Calu3 (cell line): ENCODE results near the gene EMSY. TPM values are rescaled to one million over a fixed set of nuclear protein-coding genes. Genes with fewer than 3 reads are reported as not detected.

ENCODE experiments used
- BruUV-seq: library from RNA; stranded (reverse); fragments of 400-500 nt; replicated peaks from 2 replicates; lab custom pipeline; 2021; lab: Mats Ljungman, UMichigan
- CTCF ChIA-PET: fragments of 300-600 bp; sonication (Branson Sonifier 250); formaldehyde crosslinking; loops from one replicate; lab custom pipeline; 2022; ENCODE audit warnings: antibody characterized with exemption; lab: Charles Lee
- DNase-seq: peaks from one replicate; pipeline ENCODE4 v3.0.0; 2022
- H3K27ac Mint-ChIP-seq: one replicate; pipeline ENCODE4 v1.8.0; 2022; ENCODE audit warnings: mixed read lengths; ENCODE audit not compliant: unreplicated experiment
- H3K27me3 Mint-ChIP-seq: one replicate; pipeline ENCODE4 v1.8.0; 2022; ENCODE audit warnings: mixed read lengths; ENCODE audit not compliant: unreplicated experiment
- H3K36me3 Mint-ChIP-seq: one replicate; pipeline ENCODE4 v1.8.0; 2022; ENCODE audit warnings: mild to moderate bottlenecking, moderate library complexity, mixed read lengths; ENCODE audit not compliant: insufficient read depth, unreplicated experiment
- H3K4me1 Mint-ChIP-seq: one replicate; pipeline ENCODE4 v1.8.0; 2022; ENCODE audit warnings: mild to moderate bottlenecking, low read depth, mixed read lengths; ENCODE audit not compliant: unreplicated experiment
- H3K4me3 Mint-ChIP-seq: one replicate; pipeline ENCODE4 v1.8.0; 2022; ENCODE audit warnings: mild to moderate bottlenecking, low read depth, moderate library complexity, mixed read lengths; ENCODE audit not compliant: unreplicated experiment
- H3K9me3 Mint-ChIP-seq: one replicate; pipeline ENCODE4 v1.8.0; 2022; ENCODE audit warnings: low read depth, mixed read lengths; ENCODE audit not compliant: unreplicated experiment
- intact Hi-C: fragments of 100-400 bp; cut with micrococcal nuclease; formaldehyde crosslinking; loops from one replicate; pipeline ENCODE4 v1.10.0; 2022; ENCODE audit not compliant: unreplicated experiment
- total RNA-seq: library from RNA; stranded (reverse); gene quantifications from 2 replicates; pipeline ENCODE4 v1.2.3, GENCODE V29; 2022
- TF ChIP-seq, protein P1 (sequence below): fragments of 200-600 bp; IDR thresholded peaks from one replicate; pipeline ENCODE4 v1.8.0; 2022; ENCODE audit warnings: antibody characterized with exemption; ENCODE audit not compliant: unreplicated experiment

EMSY gene
- total RNA-seq, 1 experiment from 2014 or later: 30.0 TPM

GRCh38 chr11:76558473-76558872 is 113.7 kb downstream of the EMSY start:
- no peak overlapping the region for H3K4me3 Mint-ChIP-seq
- peaks cover 16% of the 10 kb centered on the region for H3K27me3 Mint-ChIP-seq
- no TSS peak for BruUV-seq
- no peaks in the 10 kb centered on the region for H3K9me3 Mint-ChIP-seq
- no peak overlapping the region for H3K27ac Mint-ChIP-seq
- DNase-seq: no peak
- TF ChIP-seq, protein P1, sequence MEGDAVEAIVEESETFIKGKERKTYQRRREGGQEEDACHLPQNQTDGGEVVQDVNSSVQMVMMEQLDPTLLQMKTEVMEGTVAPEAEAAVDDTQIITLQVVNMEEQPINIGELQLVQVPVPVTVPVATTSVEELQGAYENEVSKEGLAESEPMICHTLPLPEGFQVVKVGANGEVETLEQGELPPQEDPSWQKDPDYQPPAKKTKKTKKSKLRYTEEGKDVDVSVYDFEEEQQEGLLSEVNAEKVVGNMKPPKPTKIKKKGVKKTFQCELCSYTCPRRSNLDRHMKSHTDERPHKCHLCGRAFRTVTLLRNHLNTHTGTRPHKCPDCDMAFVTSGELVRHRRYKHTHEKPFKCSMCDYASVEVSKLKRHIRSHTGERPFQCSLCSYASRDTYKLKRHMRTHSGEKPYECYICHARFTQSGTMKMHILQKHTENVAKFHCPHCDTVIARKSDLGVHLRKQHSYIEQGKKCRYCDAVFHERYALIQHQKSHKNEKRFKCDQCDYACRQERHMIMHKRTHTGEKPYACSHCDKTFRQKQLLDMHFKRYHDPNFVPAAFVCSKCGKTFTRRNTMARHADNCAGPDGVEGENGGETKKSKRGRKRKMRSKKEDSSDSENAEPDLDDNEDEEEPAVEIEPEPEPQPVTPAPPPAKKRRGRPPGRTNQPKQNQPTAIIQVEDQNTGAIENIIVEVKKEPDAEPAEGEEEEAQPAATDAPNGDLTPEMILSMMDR: no peak
- CTCF ChIA-PET: no interaction called here
- H3K4me1 Mint-ChIP-seq: no peaks in the 10 kb centered on the region
- no peaks in the 10 kb centered on the region for H3K36me3 Mint-ChIP-seq
- intact Hi-C loops: no loop called here

- no peak for DNase-seq
- CTCF ChIA-PET: no interaction called here
- no peaks in the 10 kb centered on the region for H3K9me3 Mint-ChIP-seq
- BruUV-seq: no TSS peak
- H3K36me3 Mint-ChIP-seq: no peaks in the 10 kb centered on the region
- no peak overlapping the region for H3K4me3 Mint-ChIP-seq
- H3K27me3 Mint-ChIP-seq: peaks cover 16% of the 10 kb centered on the region
- intact Hi-C loops: no loop called here
- H3K27ac Mint-ChIP-seq: no peak overlapping the region
- no peaks in the 10 kb centered on the region for H3K4me1 Mint-ChIP-seq
- TF ChIP-seq, protein P1: no peak
These were observed 114.1 kb downstream of the EMSY start for GRCh38 chr11:76558891-76559290.

- H3K27ac Mint-ChIP-seq: no peak overlapping the region
- no peaks in the 10 kb centered on the region for H3K4me1 Mint-ChIP-seq
- DNase-seq: no peak
- no TSS peak for BruUV-seq
- TF ChIP-seq, protein P1: no peak
- CTCF ChIA-PET: no interaction called here
- intact Hi-C loops: no loop called here
- no peaks in the 10 kb centered on the region for H3K36me3 Mint-ChIP-seq
- no peaks in the 10 kb centered on the region for H3K9me3 Mint-ChIP-seq
- H3K27me3 Mint-ChIP-seq: peaks cover 16% of the 10 kb centered on the region
- no peak overlapping the region for H3K4me3 Mint-ChIP-seq
These were observed 114.5 kb downstream of the EMSY start for GRCh38 chr11:76559346-76559745.

DNA sequence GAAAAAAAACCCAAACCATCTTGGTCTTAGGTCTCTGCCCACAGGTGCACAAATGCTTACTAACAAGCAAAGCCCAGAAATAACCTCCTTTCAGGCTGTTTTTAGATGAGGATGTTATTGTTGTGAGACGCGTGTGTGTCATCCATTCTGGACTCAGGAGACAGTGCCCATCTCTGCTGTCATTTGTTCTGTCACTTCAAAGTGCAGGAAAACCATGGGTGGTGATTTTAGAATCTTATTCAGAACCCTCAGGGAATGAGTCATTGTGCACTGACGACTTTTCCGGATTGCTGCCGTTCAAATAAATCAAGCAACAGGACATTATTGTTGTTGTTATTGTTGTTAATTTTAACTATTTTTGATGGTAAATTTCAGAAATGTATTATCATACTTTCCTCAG is 115.4 kb downstream of the EMSY start:
- Mint-ChIP-seq H3K27ac (no peak overlapping the region), H3K4me1 (no peaks in the 10 kb centered on the region), H3K9me3 (no peaks in the 10 kb centered on the region), H3K36me3 (no peaks in the 10 kb centered on the region), H3K27me3 (peaks cover 16% of the 10 kb centered on the region), H3K4me3 (no peak overlapping the region)
- DNase-seq: no peak
- intact Hi-C loops: no loop called here
- BruUV-seq: no TSS peak
- TF ChIP-seq, protein P1: no peak
- CTCF ChIA-PET: no interaction called here
